WERI-Rb-1 (cell line): ENCODE data around the gene SLF2.

Experiments used
- DNase-seq: peaks from one replicate; pipeline ENCODE4 v3.0.0-alpha.2; 2020
- H3K27ac ChIP-seq: fragments of 250-450 bp; sonication (Bioruptor Pico); 2 replicates; pipeline ENCODE4 v1.5.1; 2020; ENCODE audit warnings: mild to moderate bottlenecking, moderate library complexity
- H3K27me3 ChIP-seq: fragments of 250-450 bp; sonication (Bioruptor Pico); 2 replicates; pipeline ENCODE4 v1.5.1; 2021; ENCODE audit warnings: mild to moderate bottlenecking, low read depth, moderate library complexity; ENCODE audit not compliant: insufficient read depth, severe bottlenecking
- H3K36me3 ChIP-seq: fragments of 250-450 bp; sonication (Bioruptor Pico); 2 replicates; pipeline ENCODE4 v1.5.1; 2020; ENCODE audit warnings: mild to moderate bottlenecking, moderate library complexity
- H3K4me3 ChIP-seq: 2 replicates; pipeline ENCODE4 v1.5.1; 2011; ENCODE audit warnings: low read depth, mild to moderate bottlenecking, control low read depth, low read length
- H3K9me3 ChIP-seq: fragments of 250-450 bp; sonication (Bioruptor Pico); 2 replicates; pipeline ENCODE4 v1.5.1; 2021; ENCODE audit warnings: mild to moderate bottlenecking, moderate library complexity; ENCODE audit not compliant: severe bottlenecking
- TF ChIP-seq, protein P1 (sequence below): IDR thresholded peaks from 2 replicates; pipeline ENCODE4 v1.5.1; 2011; ENCODE audit warnings: low read depth, mild to moderate bottlenecking, control low read depth, inconsistent platforms, low read length

Gene SLF2

DNA sequence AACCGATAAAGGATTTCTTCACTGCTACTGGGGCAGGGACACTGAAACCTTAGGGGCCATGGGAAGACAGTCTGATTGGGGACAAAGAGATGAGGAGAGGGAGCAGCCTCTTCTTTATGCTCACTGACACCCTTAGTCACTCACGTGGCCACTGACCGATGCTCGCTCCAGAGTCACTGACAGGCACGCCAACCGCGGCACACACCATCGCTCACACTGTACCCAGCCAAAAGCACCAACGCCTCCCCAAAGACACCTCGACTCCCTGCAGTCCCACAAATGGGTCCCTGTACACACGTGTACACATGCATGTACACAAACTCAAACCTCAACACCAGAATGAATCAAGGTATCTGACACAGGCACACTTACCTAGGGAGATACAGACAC is 35.3 kb upstream of the SLF2 start:
- TF ChIP-seq, protein P1, sequence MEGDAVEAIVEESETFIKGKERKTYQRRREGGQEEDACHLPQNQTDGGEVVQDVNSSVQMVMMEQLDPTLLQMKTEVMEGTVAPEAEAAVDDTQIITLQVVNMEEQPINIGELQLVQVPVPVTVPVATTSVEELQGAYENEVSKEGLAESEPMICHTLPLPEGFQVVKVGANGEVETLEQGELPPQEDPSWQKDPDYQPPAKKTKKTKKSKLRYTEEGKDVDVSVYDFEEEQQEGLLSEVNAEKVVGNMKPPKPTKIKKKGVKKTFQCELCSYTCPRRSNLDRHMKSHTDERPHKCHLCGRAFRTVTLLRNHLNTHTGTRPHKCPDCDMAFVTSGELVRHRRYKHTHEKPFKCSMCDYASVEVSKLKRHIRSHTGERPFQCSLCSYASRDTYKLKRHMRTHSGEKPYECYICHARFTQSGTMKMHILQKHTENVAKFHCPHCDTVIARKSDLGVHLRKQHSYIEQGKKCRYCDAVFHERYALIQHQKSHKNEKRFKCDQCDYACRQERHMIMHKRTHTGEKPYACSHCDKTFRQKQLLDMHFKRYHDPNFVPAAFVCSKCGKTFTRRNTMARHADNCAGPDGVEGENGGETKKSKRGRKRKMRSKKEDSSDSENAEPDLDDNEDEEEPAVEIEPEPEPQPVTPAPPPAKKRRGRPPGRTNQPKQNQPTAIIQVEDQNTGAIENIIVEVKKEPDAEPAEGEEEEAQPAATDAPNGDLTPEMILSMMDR, result no peak
- H3K27ac ChIP-seq, result no peak overlapping the region
- peaks cover 1% of the 10 kb centered on the region for H3K27me3 ChIP-seq
- H3K9me3 ChIP-seq, result no peaks in the 10 kb centered on the region
- no peak for DNase-seq
- H3K36me3 ChIP-seq, result no peaks in the 10 kb centered on the region
- H3K4me3 ChIP-seq, result no peak overlapping the region

DNA sequence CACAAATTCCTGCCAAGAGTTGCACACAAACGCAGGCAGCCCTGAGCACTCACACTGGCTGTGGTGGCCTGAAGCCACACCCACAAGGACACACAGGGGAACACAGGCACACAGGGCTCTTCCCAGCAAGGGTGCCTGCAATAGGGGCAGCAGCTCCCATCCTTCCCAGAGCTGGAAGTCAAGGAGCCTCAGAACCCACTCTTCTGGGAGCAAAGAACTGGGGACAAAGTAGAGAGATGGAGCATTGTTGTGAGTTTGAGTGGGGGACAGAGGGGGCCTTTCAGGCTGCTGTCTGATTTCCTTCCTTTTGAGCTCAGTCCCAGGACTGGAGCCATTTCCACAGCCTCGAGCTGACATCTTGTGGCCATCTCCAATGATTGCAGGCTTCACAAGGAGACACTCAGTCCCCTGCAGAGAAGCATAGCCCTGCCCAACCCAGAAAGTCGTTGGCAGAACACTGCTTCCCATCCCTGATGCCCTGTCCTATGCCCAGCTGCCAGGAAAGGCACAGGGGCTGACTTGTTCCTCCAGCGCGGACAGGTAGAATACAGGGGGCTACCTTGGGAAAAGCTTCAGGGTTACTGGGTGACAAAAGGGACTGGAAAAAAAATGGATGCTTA is 34.4 kb upstream of the SLF2 start:
- no peak overlapping the region for H3K4me3 ChIP-seq
- peak; percentile 75 for DNase-seq

DNA sequence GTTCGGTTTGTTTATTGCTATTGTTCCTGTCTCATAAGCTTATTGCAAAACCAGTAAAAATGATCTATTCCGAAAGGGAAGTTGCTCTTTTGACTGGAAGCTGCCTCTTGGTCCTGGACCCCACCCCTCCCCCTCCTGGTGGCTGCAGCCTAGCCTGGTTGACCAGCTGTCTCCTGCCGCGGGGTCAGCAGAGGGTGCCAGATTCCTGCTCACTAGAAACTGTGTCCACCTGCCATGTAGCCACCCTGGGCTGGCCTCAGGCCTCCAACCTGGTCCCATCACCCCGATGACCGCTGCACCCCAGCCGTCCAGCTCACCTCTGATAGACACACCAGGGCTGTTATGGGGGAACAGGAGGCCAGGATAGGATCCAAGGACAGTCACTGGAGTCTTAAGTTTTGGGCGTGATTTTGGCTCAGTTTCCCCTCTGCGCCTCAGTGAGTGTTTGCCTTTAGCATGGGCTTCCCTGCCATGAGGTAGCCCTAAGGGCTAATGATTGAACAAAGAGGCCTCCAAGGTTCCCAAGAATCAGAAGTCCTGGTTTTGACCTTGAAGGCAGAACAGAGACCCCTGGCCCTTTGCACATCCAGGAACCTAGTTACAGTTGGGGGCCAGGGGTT is 32.9 kb upstream of the SLF2 start:
- Histone ChIP-seq H3K9me3 (no peaks in the 10 kb centered on the region), H3K4me3 (no peak overlapping the region), H3K36me3 (no peaks in the 10 kb centered on the region), H3K27me3 (no peaks in the 10 kb centered on the region), H3K27ac (no peak overlapping the region)
- DNase-seq, result peak; percentile 91
- TF ChIP-seq, protein P1, result peak; percentile 82

More for the DNA sequence above, 34.4 kb upstream of the SLF2 start:
- no peaks in the 10 kb centered on the region for H3K27me3 ChIP-seq
- no peak overlapping the region for H3K27ac ChIP-seq
- no peaks in the 10 kb centered on the region for H3K36me3 ChIP-seq
- H3K9me3 ChIP-seq, result no peaks in the 10 kb centered on the region
- TF ChIP-seq, protein P1, result peak; percentile 87

DNA sequence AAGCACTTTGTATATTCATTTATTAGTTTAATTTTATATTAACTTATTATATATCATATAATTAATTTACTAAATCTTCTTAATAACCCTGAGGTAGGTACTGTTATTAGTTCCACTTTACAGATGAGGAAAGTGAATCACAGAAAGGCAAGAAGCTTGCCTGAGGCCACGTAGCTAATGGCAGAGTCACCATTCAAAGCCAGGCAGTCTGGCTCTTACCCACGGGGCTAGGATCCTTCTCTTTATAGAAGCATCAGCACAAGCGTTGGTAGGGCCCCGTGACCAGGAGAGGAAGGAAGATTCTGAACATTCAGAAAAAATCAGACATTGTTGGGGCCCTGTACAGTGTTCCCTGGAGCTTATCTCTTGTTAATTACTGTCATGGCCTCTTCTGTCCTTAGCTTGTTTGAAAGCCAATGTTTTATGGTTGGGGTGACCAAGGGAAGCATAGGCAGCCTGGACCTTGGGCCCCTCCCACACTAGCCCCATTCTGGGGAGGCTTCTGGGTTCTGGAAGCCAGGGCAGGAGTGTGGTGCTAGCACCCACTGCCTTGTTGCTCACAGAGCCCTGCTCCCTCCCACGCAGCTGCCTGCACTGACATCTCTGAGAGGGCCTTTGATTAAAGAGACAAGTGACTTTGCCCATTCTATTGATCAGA is 31.1 kb upstream of the SLF2 start:
- no peak for DNase-seq
- H3K27ac ChIP-seq, result no peak overlapping the region; the same call in 1 of the 2 replicates
- H3K36me3 ChIP-seq, result no peaks in the 10 kb centered on the region
- H3K27me3 ChIP-seq, result no peaks in the 10 kb centered on the region
- H3K4me3 ChIP-seq, result no peak overlapping the region
- H3K9me3 ChIP-seq, result no peaks in the 10 kb centered on the region
- TF ChIP-seq, protein P1, result no peak

DNA sequence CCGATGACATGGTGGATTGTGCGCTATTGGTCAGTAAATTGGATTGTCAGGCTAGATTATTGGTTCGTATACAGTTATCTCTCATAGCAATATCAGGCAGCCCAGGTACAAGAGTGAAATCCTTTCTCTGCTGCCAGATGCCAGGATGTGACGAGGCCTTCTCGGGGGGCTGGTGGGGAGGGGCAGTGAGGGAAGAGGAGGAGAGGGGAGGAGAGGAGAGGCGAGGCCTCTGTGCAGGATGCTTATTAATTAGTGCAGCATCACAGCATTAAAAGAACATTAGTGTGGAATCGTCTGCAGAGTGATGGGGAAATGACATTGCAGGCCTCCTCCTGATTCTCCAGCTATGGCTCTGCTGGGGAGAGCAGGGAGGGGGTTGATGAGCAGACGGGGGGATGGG is 30.5 kb upstream of the SLF2 start:
- no peak for DNase-seq
- Histone ChIP-seq H3K4me3 (no peak overlapping the region), H3K9me3 (no peaks in the 10 kb centered on the region), H3K36me3 (no peaks in the 10 kb centered on the region), H3K27ac (no peak overlapping the region), H3K27me3 (no peaks in the 10 kb centered on the region)
- TF ChIP-seq, protein P1, result no peak
